Posterior cingulate gyrus (tissue), 11 donors: Measurements from ENCODE around the gene ZBTB17.
"Not testable (repeated sequence)": the region's sequence is repeated elsewhere in the genome, so short reads cannot be mapped to it uniquely, and the experiment has no call there.

Experiments used
- DNase-seq, 10 donors: peaks; one replicate each; pipeline versions ENCODE4 v3.0.0 to v3.0.0-alpha.2; 2020 to 2021; ENCODE audit warnings: mixed read lengths in 3 of 10
- intact Hi-C: fragments of 100-400 bp; cut with DNase I; formaldehyde crosslinking; loops from one replicate; pipeline ENCODE4 v1.15.1; 2023

ZBTB17 gene

GRCh38 chr1:15916417-15916816 is 59.5 kb downstream of the ZBTB17 start:
- DNase-seq: no peak
- intact Hi-C loops: no loop called here

- DNase-seq: no peak
- intact Hi-C loops: no loop called here
These were observed 59.9 kb downstream of the ZBTB17 start for GRCh38 chr1:15915991-15916390.

- DNase-seq, intact Hi-C loops: not testable (repeated sequence)
These were observed 62.3 kb downstream of the ZBTB17 start for GRCh38 chr1:15913607-15914006.

GRCh38 chr1:15911927-15912326 is 64.0 kb downstream of the ZBTB17 start:
- DNase-seq: no peak
- intact Hi-C loops: no loop called here

GRCh38 chr1:15911141-15911540 is 64.8 kb downstream of the ZBTB17 start:
- no peak for DNase-seq
- intact Hi-C loops: no loop called here

GRCh38 chr1:15908597-15908996 is 67.3 kb downstream of the ZBTB17 start:
- intact Hi-C loops: no loop called here
- no peak for DNase-seq

- no peak for DNase-seq
- intact Hi-C loops: no loop called here
These were observed 73.0 kb downstream of the ZBTB17 start for GRCh38 chr1:15902882-15903281.

GRCh38 chr1:15900662-15901279 is 75.1 kb downstream of the ZBTB17 start:
- intact Hi-C loops: no loop called here

GRCh38 chr1:15899266-15899665 is 76.6 kb downstream of the ZBTB17 start:
- DNase-seq: no peak
- intact Hi-C loops: no loop called here

More at GRCh38 chr1:15900662-15901279, 75.1 kb downstream of the ZBTB17 start:
- DNase-seq: no peak

- DNase-seq, intact Hi-C loops: not testable (repeated sequence)
These were observed 78.9 kb downstream of the ZBTB17 start for GRCh38 chr1:15896841-15897610.

GRCh38 chr1:15895233-15895632 is 80.7 kb downstream of the ZBTB17 start:
- DNase-seq: no peak
- intact Hi-C loops: no loop called here

GRCh38 chr1:15892857-15893599 is 82.9 kb downstream of the ZBTB17 start:
- intact Hi-C loops, DNase-seq: not testable (repeated sequence)
